Fibroblast of lung (primary cell): ENCODE measurements around the gene ZNF582. TPM values are rescaled to one million over a fixed set of nuclear protein-coding genes. Genes with fewer than 3 reads are reported as not detected.

ENCODE experiments used
- DNase-seq, 2 donors: peaks; one replicate each; pipeline versions ENCODE4 v3.0.0 to v3.0.0-alpha.2; 2010; ENCODE audit warnings: low read depth in 2 of 2
- H2AFZ ChIP-seq: 2 replicates; pipeline ENCODE4 v1.5.1; 2012; ENCODE audit warnings: low read length, control low read depth, inconsistent platforms
- H3K27ac ChIP-seq: 2 replicates; pipeline ENCODE4 v1.5.1; 2011; ENCODE audit warnings: low read length, control low read depth; ENCODE audit not compliant: insufficient read depth
- H3K27me3 ChIP-seq: 2 replicates; pipeline ENCODE4 v1.5.1; 2011; ENCODE audit warnings: mild to moderate bottlenecking, low read length; ENCODE audit not compliant: control insufficient read depth, insufficient read depth
- H3K36me3 ChIP-seq: 2 replicates; pipeline ENCODE4 v1.5.1; 2011; ENCODE audit warnings: low read length; ENCODE audit not compliant: control insufficient read depth, insufficient read depth
- H3K4me1 ChIP-seq: 2 replicates; pipeline ENCODE4 v1.5.1; 2011; ENCODE audit warnings: low read length; ENCODE audit not compliant: control insufficient read depth, insufficient read depth; ENCODE audit errors: extremely low read depth
- H3K4me2 ChIP-seq: 2 replicates; pipeline ENCODE4 v1.5.1; 2011; ENCODE audit warnings: low read length, control low read depth; ENCODE audit not compliant: insufficient read depth; ENCODE audit errors: extremely low read depth
- H3K4me3 ChIP-seq, 4 experiments: fragments of 200-600 bp in 1 of 4; sonication (generic) in 1 of 4; replicated peaks in 1 of 4; 2 replicates each; pipeline ENCODE4 v1.5.1; 2011 to 2016; ENCODE audit warnings: low read length in 4 of 4, low read depth in 3 of 4, mild to moderate bottlenecking in 3 of 4, control low read depth in 2 of 4, inconsistent platforms in 1 of 4, mixed read lengths in 1 of 4; ENCODE audit not compliant: insufficient read depth in 1 of 4; ENCODE audit errors: control extremely low read depth in 1 of 4
- H3K79me2 ChIP-seq: 2 replicates; pipeline ENCODE4 v1.5.1; 2012; ENCODE audit warnings: mild to moderate bottlenecking, low read length, inconsistent platforms; ENCODE audit not compliant: control insufficient read depth, insufficient read depth
- H3K9ac ChIP-seq: 2 replicates; pipeline ENCODE4 v1.5.1; 2011; ENCODE audit warnings: mild to moderate bottlenecking, low read length, control low read depth; ENCODE audit not compliant: insufficient read depth
- H3K9me3 ChIP-seq: 2 replicates; pipeline ENCODE4 v1.5.1; 2012; ENCODE audit warnings: low read depth, low read length; ENCODE audit not compliant: control insufficient read depth, insufficient read depth
- H4K20me1 ChIP-seq: 2 replicates; pipeline ENCODE4 v1.5.1; 2011; ENCODE audit warnings: low read length; ENCODE audit not compliant: control insufficient read depth, insufficient read depth; ENCODE audit errors: extremely low read depth
- CTCF ChIP-seq, 2 donors: IDR thresholded peaks in 1 of 2; conservative IDR thresholded peaks in 1 of 2; 1 replicate in 1 of 2; 2 replicates in 1 of 2; pipeline ENCODE4 v1.5.1; 2011 to 2012; ENCODE audit warnings: low read length in 2 of 2, control low read depth in 1 of 2, inconsistent platforms in 1 of 2, low read depth in 1 of 2, mild to moderate bottlenecking in 1 of 2
- EZH2 ChIP-seq: IDR thresholded peaks from 2 replicates; pipeline ENCODE4 v1.5.1; 2012; ENCODE audit warnings: low read length, control low read depth, mild to moderate bottlenecking; ENCODE audit errors: missing control alignments
- polyA plus RNA-seq, 2 donors: library from polyadenylated mRNA; depleted of rRNA in 1 of 2; stranded (reverse) in 1 of 2; unstranded in 1 of 2; fragments of >200 nt; gene quantifications; 2 replicates each; pipeline ENCODE4 v1.2.1, GENCODE V29; 2011 to 2012; ENCODE audit warnings: missing spikeins in 1 of 2
- total RNA-seq: library from RNA; depleted of rRNA; stranded (reverse); fragments of >200 nt; gene quantifications from 2 replicates; pipeline ENCODE4 v1.2.1, GENCODE V29; 2014

The ZNF582 gene
- total and polyA plus RNA-seq, 2 donors (not counting 1 experiment from before 2014, with no cell fraction given): 2.9 to 4.8 TPM

GRCh38 chr19:56351208-56351607, 42.1 kb downstream of the ZNF582 start:
- DNase-seq: no peak
- no peaks in the 10 kb centered on the region for H3K79me2 ChIP-seq
- H3K9ac ChIP-seq: no peak overlapping the region
- H3K4me2 ChIP-seq: no peak overlapping the region
- H3K27me3 ChIP-seq: no peaks in the 10 kb centered on the region
- H3K27ac ChIP-seq: no peak overlapping the region
- H3K9me3 ChIP-seq: no peaks in the 10 kb centered on the region
- H4K20me1 ChIP-seq: no peaks in the 10 kb centered on the region
- no peaks in the 10 kb centered on the region for H3K4me1 ChIP-seq
- no peak overlapping the region for H2AFZ ChIP-seq
- no peaks in the 10 kb centered on the region for H3K36me3 ChIP-seq
- no peak overlapping the region for H3K4me3 ChIP-seq
- no peak for TF ChIP-seq CTCF (conservative IDR thresholded peaks at IDR 0.05 in 1 of 2, IDR thresholded peaks at IDR 0.05 in 1 of 2; ENCODE audit: low read depth in 1 of 2, low read length in 2 of 2)
- no peak for TF ChIP-seq EZH2

- Histone ChIP-seq H3K27ac (no peak overlapping the region), H3K9ac (no peak overlapping the region), H3K9me3 (no peaks in the 10 kb centered on the region), H3K36me3 (no peaks in the 10 kb centered on the region), H3K79me2 (no peaks in the 10 kb centered on the region), H3K27me3 (no peaks in the 10 kb centered on the region), H3K4me2 (no peak overlapping the region), H4K20me1 (no peaks in the 10 kb centered on the region), H3K4me1 (no peaks in the 10 kb centered on the region), H3K4me3 (no peak overlapping the region), H2AFZ (no peak overlapping the region)
- TF ChIP-seq EZH2 (no peak), CTCF (conservative IDR thresholded peaks at IDR 0.05 in 1 of 2, IDR thresholded peaks at IDR 0.05 in 1 of 2; ENCODE audit: low read depth in 1 of 2, low read length in 2 of 2) (peak; percentile 85 to 91)
- DNase-seq: peak; percentile 23 to 60
Measured at GRCh38 chr19:56350416-56351045, 42.8 kb downstream of the ZNF582 start.

GRCh38 chr19:56348289-56348877, 45.0 kb downstream of the ZNF582 start:
- Histone ChIP-seq H3K36me3 (no peaks in the 10 kb centered on the region), H3K27me3 (no peaks in the 10 kb centered on the region), H2AFZ (no peak overlapping the region), H3K79me2 (no peaks in the 10 kb centered on the region), H3K9ac (no peak overlapping the region), H3K4me2 (no peak overlapping the region), H3K4me1 (no peaks in the 10 kb centered on the region), H3K27ac (no peak overlapping the region), H3K4me3 (no peak overlapping the region), H3K9me3 (no peaks in the 10 kb centered on the region), H4K20me1 (no peaks in the 10 kb centered on the region)
- TF ChIP-seq EZH2 (no peak), CTCF (conservative IDR thresholded peaks at IDR 0.05 in 1 of 2, IDR thresholded peaks at IDR 0.05 in 1 of 2; ENCODE audit: low read depth in 1 of 2, low read length in 2 of 2) (peak; percentile 12 to 41)
- DNase-seq: peak in 1 of 2 donors; percentile 10
